Activated CD8-positive, alpha-beta memory T cell treated with anti-CD3 and anti-CD28 coated beads, Interleukin-2, amount 10 ng/mL, durations not matched to agents 7 days and 5 days (primary cell): ENCODE data around the gene DNAH12. TPM values are rescaled to one million over a fixed set of nuclear protein-coding genes. Genes with fewer than 3 reads are reported as not detected.
"Not testable (repeated sequence)": the region's sequence is repeated elsewhere in the genome, so short reads cannot be mapped to it uniquely, and the experiment has no call there.

ENCODE experiments used
- ATAC-seq: fragments of 150-1000 bp; cut with Tn5 transposase; one replicate; pipeline ENCODE4 v1.10.0; 2021; ENCODE audit warnings: moderate library complexity
- CTCF ChIA-PET: fragments of 350-600 bp; sonication (Branson Sonifier 250); formaldehyde crosslinking; loops from one replicate; lab custom pipeline; 2021; ENCODE audit warnings: antibody characterized with exemption; lab: Charles Lee
- DNase-seq: peaks from one replicate; pipeline ENCODE4 v3.0.0-alpha.2; 2020
- H3K27ac Mint-ChIP-seq: one replicate; pipeline ENCODE4 v1.8.0; 2021; ENCODE audit warnings: mild to moderate bottlenecking, mixed read lengths
- H3K27me3 Mint-ChIP-seq: one replicate; pipeline ENCODE4 v1.8.0; 2021; ENCODE audit warnings: mixed read lengths
- H3K36me3 Mint-ChIP-seq: one replicate; pipeline ENCODE4 v1.8.0; 2021; ENCODE audit warnings: mild to moderate bottlenecking, mixed read lengths
- H3K4me1 Mint-ChIP-seq: one replicate; pipeline ENCODE4 v1.8.0; 2021; ENCODE audit warnings: mixed read lengths
- H3K4me3 Mint-ChIP-seq: one replicate; pipeline ENCODE4 v1.8.0; 2021; ENCODE audit warnings: mild to moderate bottlenecking, moderate library complexity, mixed read lengths
- H3K9me3 Mint-ChIP-seq: one replicate; pipeline ENCODE4 v1.8.0; 2022; ENCODE audit warnings: low read depth, mixed read lengths
- total RNA-seq, 2 experiments: library from RNA; stranded (reverse); gene quantifications; one replicate each; pipeline ENCODE4 v1.2.3, GENCODE V29; 2021

Gene DNAH12
- total RNA-seq, 2 experiments from 2014 or later, result 0.06 TPM; not detected in 1

GRCh38 chr3:57500506-57500905 lies 43.6 kb downstream of the DNAH12 start:
- Mint-ChIP-seq H3K9me3 (no peaks in the 10 kb centered on the region), H3K36me3 (no peaks in the 10 kb centered on the region), H3K27ac (no peak overlapping the region), H3K4me3 (no peak overlapping the region), H3K27me3 (peaks cover 5% of the 10 kb centered on the region), H3K4me1 (no peaks in the 10 kb centered on the region)
- ATAC-seq (no peak), DNase-seq (no peak)
- CTCF ChIA-PET, result no interaction called here

GRCh38 chr3:57497904-57498303 lies 46.2 kb downstream of the DNAH12 start:
- DNase-seq, result no peak
- Mint-ChIP-seq H3K9me3 (no peaks in the 10 kb centered on the region), H3K27me3 (peaks cover 5% of the 10 kb centered on the region), H3K27ac (no peak overlapping the region), H3K4me1 (no peaks in the 10 kb centered on the region), H3K36me3 (no peaks in the 10 kb centered on the region), H3K4me3 (no peak overlapping the region)
- no peak for ATAC-seq
- CTCF ChIA-PET, result no interaction called here

GRCh38 chr3:57484563-57484962 lies 59.6 kb downstream of the DNAH12 start:
- Mint-ChIP-seq H3K27ac (no peak overlapping the region), H3K36me3 (no peaks in the 10 kb centered on the region), H3K27me3 (peaks cover 3% of the 10 kb centered on the region), H3K4me3 (no peak overlapping the region), H3K9me3 (no peaks in the 10 kb centered on the region), H3K4me1 (no peaks in the 10 kb centered on the region)
- DNase-seq (no peak), ATAC-seq (no peak)
- CTCF ChIA-PET, result no interaction called here

GRCh38 chr3:57477193-57477592 lies 67.0 kb downstream of the DNAH12 start:
- CTCF ChIA-PET, H3K4me3 Mint-ChIP-seq, H3K36me3 Mint-ChIP-seq: not testable (repeated sequence)

GRCh38 chr3:57464801-57465200 lies 79.3 kb downstream of the DNAH12 start:
- no peak overlapping the region for H3K4me3 Mint-ChIP-seq
- peaks cover 15% of the 10 kb centered on the region for H3K27me3 Mint-ChIP-seq
- DNase-seq, result no peak
- no peak for ATAC-seq
- CTCF ChIA-PET, result no interaction called here
- H3K27ac Mint-ChIP-seq, result no peak overlapping the region
- no peaks in the 10 kb centered on the region for H3K4me1 Mint-ChIP-seq
- H3K9me3 Mint-ChIP-seq, result no peaks in the 10 kb centered on the region
- H3K36me3 Mint-ChIP-seq, result no peaks in the 10 kb centered on the region

More at GRCh38 chr3:57477193-57477592, 67.0 kb downstream of the DNAH12 start:
- not testable (repeated sequence) for DNase-seq, ATAC-seq, H3K27me3 Mint-ChIP-seq, H3K27ac Mint-ChIP-seq, H3K9me3 Mint-ChIP-seq, H3K4me1 Mint-ChIP-seq

GRCh38 chr3:57464011-57464410 lies 80.1 kb downstream of the DNAH12 start:
- H3K9me3 Mint-ChIP-seq, result no peaks in the 10 kb centered on the region
- H3K27me3 Mint-ChIP-seq, result peaks cover 15% of the 10 kb centered on the region
- ATAC-seq (no peak), DNase-seq (no peak)
- H3K4me1 Mint-ChIP-seq, result no peaks in the 10 kb centered on the region
- CTCF ChIA-PET, result no interaction called here
- no peak overlapping the region for H3K27ac Mint-ChIP-seq
- no peaks in the 10 kb centered on the region for H3K36me3 Mint-ChIP-seq
- H3K4me3 Mint-ChIP-seq, result no peak overlapping the region

GRCh38 chr3:57451150-57451846 lies 92.8 kb downstream of the DNAH12 start:
- no peak for DNase-seq
- ATAC-seq, result no peak
- Mint-ChIP-seq H3K9me3 (no peaks in the 10 kb centered on the region), H3K27ac (no peak overlapping the region), H3K4me1 (no peaks in the 10 kb centered on the region), H3K36me3 (no peaks in the 10 kb centered on the region), H3K4me3 (no peak overlapping the region), H3K27me3 (peaks cover 15% of the 10 kb centered on the region)
- CTCF ChIA-PET, result no interaction called here

GRCh38 chr3:57449276-57449847 lies 94.8 kb downstream of the DNAH12 start:
- H3K27ac Mint-ChIP-seq, H3K4me3 Mint-ChIP-seq, DNase-seq, ATAC-seq, CTCF ChIA-PET, H3K9me3 Mint-ChIP-seq, H3K36me3 Mint-ChIP-seq, H3K4me1 Mint-ChIP-seq: not testable (repeated sequence)
- H3K27me3 Mint-ChIP-seq, result peaks cover 17% of the 10 kb centered on the region

- H3K4me3 Mint-ChIP-seq, H3K27ac Mint-ChIP-seq, ATAC-seq, DNase-seq, H3K9me3 Mint-ChIP-seq, H3K4me1 Mint-ChIP-seq, H3K36me3 Mint-ChIP-seq, CTCF ChIA-PET: not testable (repeated sequence)
- H3K27me3 Mint-ChIP-seq, result peaks cover 17% of the 10 kb centered on the region
Measured at GRCh38 chr3:57448489-57448888, 95.7 kb downstream of the DNAH12 start.

- CTCF ChIA-PET, result interaction anchor here (1.2 kb wide), 1 partner anchor 10 kb away, joined by 3 read pairs; no protein-coding TSS in a partner anchor
- H3K9me3 Mint-ChIP-seq, result no peaks in the 10 kb centered on the region
Measured at GRCh38 chr3:57446318-57446841, 97.8 kb downstream of the DNAH12 start.

GRCh38 chr3:57444469-57444868 lies 99.7 kb downstream of the DNAH12 start:
- no peak overlapping the region for H3K4me3 Mint-ChIP-seq
- no peak for ATAC-seq
- H3K27me3 Mint-ChIP-seq, result peaks cover 37% of the 10 kb centered on the region
- no peak overlapping the region for H3K27ac Mint-ChIP-seq
- no peaks in the 10 kb centered on the region for H3K9me3 Mint-ChIP-seq
- CTCF ChIA-PET, result no interaction called here
- no peak for DNase-seq
- H3K4me1 Mint-ChIP-seq, result no peaks in the 10 kb centered on the region
- no peaks in the 10 kb centered on the region for H3K36me3 Mint-ChIP-seq

More at GRCh38 chr3:57446318-57446841, 97.8 kb downstream of the DNAH12 start:
- peaks cover 23% of the 10 kb centered on the region for H3K27me3 Mint-ChIP-seq
- DNase-seq (no peak), ATAC-seq (no peak)
- H3K36me3 Mint-ChIP-seq, result no peaks in the 10 kb centered on the region
- no peak overlapping the region for H3K4me3 Mint-ChIP-seq
- no peak overlapping the region for H3K27ac Mint-ChIP-seq
- no peaks in the 10 kb centered on the region for H3K4me1 Mint-ChIP-seq

- H3K4me3 Mint-ChIP-seq, CTCF ChIA-PET, H3K4me1 Mint-ChIP-seq, H3K36me3 Mint-ChIP-seq, H3K9me3 Mint-ChIP-seq, H3K27ac Mint-ChIP-seq, DNase-seq, ATAC-seq: not testable (repeated sequence)
- peaks cover 43% of the 10 kb centered on the region for H3K27me3 Mint-ChIP-seq
Measured at GRCh38 chr3:57440144-57440543, 104.0 kb downstream of the DNAH12 start.

- H3K36me3 Mint-ChIP-seq, ATAC-seq, H3K4me1 Mint-ChIP-seq, H3K4me3 Mint-ChIP-seq, DNase-seq, CTCF ChIA-PET, H3K9me3 Mint-ChIP-seq, H3K27ac Mint-ChIP-seq: not testable (repeated sequence)
- H3K27me3 Mint-ChIP-seq, result peaks cover 39% of the 10 kb centered on the region
Measured at GRCh38 chr3:57438460-57438859, 105.7 kb downstream of the DNAH12 start.

- DNase-seq (no peak), ATAC-seq (no peak)
- Mint-ChIP-seq H3K4me1 (no peaks in the 10 kb centered on the region), H3K36me3 (no peaks in the 10 kb centered on the region), H3K27me3 (peaks cover 33% of the 10 kb centered on the region), H3K4me3 (no peak overlapping the region), H3K9me3 (no peaks in the 10 kb centered on the region), H3K27ac (no peak overlapping the region)
- CTCF ChIA-PET, result no interaction called here
Measured at GRCh38 chr3:57436195-57436761, 107.9 kb downstream of the DNAH12 start.
